Endothelial cell of umbilical vein (primary cell): ENCODE data around the gene GGTA1. TPM values are rescaled to one million over a fixed set of nuclear protein-coding genes. Genes with fewer than 3 reads are reported as not detected.

Experiments used
- BruUV-seq: library from RNA; stranded (reverse); fragments of 400-500 nt; replicated peaks from 2 replicates; lab custom pipeline; 2021; lab: Mats Ljungman, UMichigan
- CTCF ChIA-PET: fragments of 300-600, 350-600 bp; sonication (Branson Sonifier 250); formaldehyde crosslinking; loops from one replicate; lab custom pipeline; 2021; ENCODE audit warnings: antibody characterized with exemption, inconsistent platforms; lab: Charles Lee
- POLR2A ChIA-PET: fragments of 300-600, 350-600 bp; sonication (Branson Sonifier 250); formaldehyde crosslinking; loops from one replicate; lab custom pipeline; 2021; ENCODE audit warnings: antibody characterized with exemption, inconsistent platforms; lab: Charles Lee
- DNase-seq: peaks from one replicate; pipeline ENCODE4 v3.0.0-alpha.2; 2011; ENCODE audit warnings: low read depth, low spot score
- FAIRE-seq: peaks from 2 replicates; lab custom pipeline; 2011; peaks lifted over from hg19 to GRCh38; lab: Jason Lieb, UNC
- H2AFZ ChIP-seq: 2 replicates; pipeline ENCODE4 v1.6.0; 2012; ENCODE audit warnings: low read depth, low read length, control low read depth, inconsistent platforms
- H3K27ac ChIP-seq: 2 replicates; pipeline ENCODE4 v1.5.1; 2011; ENCODE audit warnings: low read depth, mild to moderate bottlenecking, control low read depth, low read length, moderate library complexity; ENCODE audit not compliant: insufficient read depth
- H3K27me3 ChIP-seq, 2 experiments: 2 replicates each; pipeline versions ENCODE4 v1.6.0 to v1.6.1; 2011; ENCODE audit warnings: low read length in 2 of 2, mixed read lengths in 1 of 2; ENCODE audit not compliant: control insufficient read depth in 2 of 2, insufficient read depth in 2 of 2
- H3K36me3 ChIP-seq, 2 experiments: 2 replicates in 1 of 2; 3 replicates in 1 of 2; pipeline ENCODE4 v1.5.1; 2011; ENCODE audit warnings: low read length in 2 of 2, mild to moderate bottlenecking in 1 of 2, moderate library complexity in 1 of 2; ENCODE audit not compliant: control insufficient read depth in 2 of 2, insufficient read depth in 2 of 2; ENCODE audit errors: extremely low read depth in 1 of 2
- H3K4me1 ChIP-seq: 3 replicates; pipeline ENCODE4 v1.5.1; 2011; ENCODE audit warnings: mild to moderate bottlenecking, low read length; ENCODE audit not compliant: control insufficient read depth, insufficient read depth; ENCODE audit errors: extremely low read depth
- H3K4me2 ChIP-seq: 2 replicates; pipeline ENCODE4 v1.6.1; 2011; ENCODE audit warnings: low read length, control low read depth, mixed read lengths; ENCODE audit not compliant: insufficient read depth
- H3K4me3 ChIP-seq, 3 experiments: fragments of 200-600 bp in 1 of 3; sonication (generic), shearing (Covaris generic) in 1 of 3; replicated peaks in 1 of 3; 2 replicates each; pipeline ENCODE4 v1.5.1; 2011 to 2016; ENCODE audit warnings: control low read depth in 3 of 3, low read length in 3 of 3, mild to moderate bottlenecking in 2 of 3, inconsistent platforms in 1 of 3, low read depth in 1 of 3, moderate library complexity in 1 of 3; ENCODE audit not compliant: insufficient read depth in 1 of 3
- H3K79me2 ChIP-seq: 2 replicates; pipeline ENCODE4 v1.6.0; 2012; ENCODE audit warnings: low read length, inconsistent platforms; ENCODE audit not compliant: control insufficient read depth, insufficient read depth
- H3K9ac ChIP-seq: replicated peaks from 2 replicates; pipeline ENCODE3; 2011; ENCODE audit warnings: low read length, control low read depth; ENCODE audit not compliant: insufficient read depth; ENCODE audit errors: extremely low read depth
- H3K9me1 ChIP-seq: replicated peaks from 3 replicates; pipeline ENCODE4 v1.6.0; 2011; ENCODE audit warnings: mild to moderate bottlenecking, low read length; ENCODE audit not compliant: control insufficient read depth, insufficient read depth; ENCODE audit errors: extremely low read depth
- H3K9me3 ChIP-seq: replicated peaks from 2 replicates; pipeline ENCODE4 v1.5.1; 2012; ENCODE audit warnings: low read length, inconsistent platforms; ENCODE audit not compliant: control insufficient read depth, insufficient read depth
- H4K20me1 ChIP-seq: replicated peaks from 2 replicates; pipeline ENCODE3; 2011; ENCODE audit warnings: mild to moderate bottlenecking, low read length; ENCODE audit not compliant: control insufficient read depth, insufficient read depth; ENCODE audit errors: extremely low read depth
- EZH2 ChIP-seq: IDR thresholded peaks from 2 replicates; pipeline ENCODE4 v1.6.1; 2012; ENCODE audit warnings: borderline replicate concordance, low read depth, mild to moderate bottlenecking, moderate library complexity, low read length, inconsistent platforms; ENCODE audit not compliant: severe bottlenecking
- FOS ChIP-seq: IDR thresholded peaks from 2 replicates; pipeline ENCODE4 v1.6.1; 2011; ENCODE audit warnings: mild to moderate bottlenecking, low read length, moderate library complexity, borderline replicate concordance; ENCODE audit not compliant: insufficient read depth
- JUN ChIP-seq: IDR thresholded peaks from 2 replicates; pipeline ENCODE4 v1.6.1; 2011; ENCODE audit warnings: borderline replicate concordance, low read depth; ENCODE audit not compliant: insufficient read length, insufficient read depth
- MYC ChIP-seq: IDR thresholded peaks from one replicate; pipeline ENCODE4 v1.6.1; 2011; ENCODE audit warnings: mild to moderate bottlenecking, low read depth, low read length
- POLR2A ChIP-seq: IDR thresholded peaks from 2 replicates; pipeline ENCODE4 v1.6.1; 2012; ENCODE audit warnings: low read depth, mild to moderate bottlenecking, control low read depth, low read length
- POLR2AphosphoS5 ChIP-seq: IDR thresholded peaks from 2 replicates; pipeline ENCODE4 v1.6.1; 2012; ENCODE audit warnings: low read depth, mild to moderate bottlenecking, control low read depth, low read length, moderate library complexity; ENCODE audit not compliant: insufficient read depth
- dilution Hi-C: fragments of 300-500 bp; cut with MboI; formaldehyde crosslinking; loops from one replicate; pipeline ENCODE4 v1.15.0; 2019; ENCODE audit warnings: low sequenced_read_pairs; ENCODE audit not compliant: extremely low pct_ligation_motif_present
- intact Hi-C: fragments of 100-400 bp; cut with micrococcal nuclease; formaldehyde crosslinking; loops from one replicate; pipeline ENCODE4 v1.10.0; 2022
- polyA plus RNA-seq, 4 experiments: library from polyadenylated mRNA; depleted of rRNA in 3 of 4; stranded (reverse) in 3 of 4; unstranded in 1 of 4; fragments of >200 nt; gene quantifications; 2 replicates each; pipeline versions ENCODE4 v1.2.1 to v1.2.3, GENCODE V29; 2011 to 2012; ENCODE audit warnings: missing spikeins in 1 of 4
- total RNA-seq: library from RNA; stranded (reverse); gene quantifications from 2 replicates; pipeline ENCODE4 v1.2.3, GENCODE V29; 2021
- TF ChIP-seq, protein P1 (sequence below), 2 donors: IDR thresholded peaks; 1 replicate in 1 of 2; 2 replicates in 1 of 2; pipeline ENCODE4 v1.5.1; 2011; ENCODE audit warnings: low read length in 2 of 2, mild to moderate bottlenecking in 2 of 2, moderate library complexity in 2 of 2, control low read depth in 1 of 2, inconsistent platforms in 1 of 2, low read depth in 1 of 2; ENCODE audit not compliant: insufficient read depth in 1 of 2; ENCODE audit errors: extremely low read depth in 1 of 2
- TF ChIP-seq, protein P2 (sequence below): IDR thresholded peaks from 2 replicates; pipeline ENCODE4 v1.6.1; 2011; ENCODE audit not compliant: insufficient read depth, insufficient read length

Gene GGTA1
- total and polyA plus RNA-seq, 2 donors (not counting 3 experiments of a cell fraction or from before 2014, with no cell fraction given), result not detected

DNA sequence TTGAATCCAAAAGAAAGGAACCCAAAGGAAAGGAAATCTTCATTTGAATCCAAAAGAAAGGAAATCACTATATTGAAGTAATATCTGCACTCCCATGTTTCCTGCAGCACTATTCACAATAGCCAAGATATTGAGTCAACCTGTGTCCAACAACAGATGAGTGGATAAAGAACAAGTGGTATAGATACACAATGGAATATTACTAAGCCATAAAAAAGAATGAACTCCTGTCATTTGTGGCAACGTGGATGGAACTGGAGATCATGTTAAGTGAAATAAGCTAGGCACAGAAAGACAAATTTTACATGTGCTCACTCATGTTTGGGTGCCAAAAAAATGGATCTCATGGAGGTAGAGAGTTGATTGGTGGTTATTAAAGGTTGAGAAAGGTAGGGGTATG, 71.7 kb downstream of the GGTA1 start:
- no TSS peak for BruUV-seq
- Histone ChIP-seq H3K4me1 (no peaks in the 10 kb centered on the region), H3K79me2 (no peaks in the 10 kb centered on the region), H2AFZ (no peak overlapping the region), H3K36me3 (no peaks in the 10 kb centered on the region), H3K4me3 (no peak overlapping the region), H3K4me2 (no peak overlapping the region), H3K9me1 (no peaks in the 10 kb centered on the region), H3K27me3 (peaks cover 3 to 32% of the 10 kb centered on the region in 2 experiments), H4K20me1 (no peaks in the 10 kb centered on the region), H3K9me3 (peaks cover 1% of the 10 kb centered on the region), H3K9ac (no peak overlapping the region), H3K27ac (no peak overlapping the region)
- intact Hi-C loops, result no loop called here
- no peak for FAIRE-seq
- DNase-seq, result no peak
- dilution Hi-C loops, result no loop called here
- POLR2A ChIA-PET, result no interaction called here
- no peak for TF ChIP-seq JUN
- TF ChIP-seq, protein P1, sequence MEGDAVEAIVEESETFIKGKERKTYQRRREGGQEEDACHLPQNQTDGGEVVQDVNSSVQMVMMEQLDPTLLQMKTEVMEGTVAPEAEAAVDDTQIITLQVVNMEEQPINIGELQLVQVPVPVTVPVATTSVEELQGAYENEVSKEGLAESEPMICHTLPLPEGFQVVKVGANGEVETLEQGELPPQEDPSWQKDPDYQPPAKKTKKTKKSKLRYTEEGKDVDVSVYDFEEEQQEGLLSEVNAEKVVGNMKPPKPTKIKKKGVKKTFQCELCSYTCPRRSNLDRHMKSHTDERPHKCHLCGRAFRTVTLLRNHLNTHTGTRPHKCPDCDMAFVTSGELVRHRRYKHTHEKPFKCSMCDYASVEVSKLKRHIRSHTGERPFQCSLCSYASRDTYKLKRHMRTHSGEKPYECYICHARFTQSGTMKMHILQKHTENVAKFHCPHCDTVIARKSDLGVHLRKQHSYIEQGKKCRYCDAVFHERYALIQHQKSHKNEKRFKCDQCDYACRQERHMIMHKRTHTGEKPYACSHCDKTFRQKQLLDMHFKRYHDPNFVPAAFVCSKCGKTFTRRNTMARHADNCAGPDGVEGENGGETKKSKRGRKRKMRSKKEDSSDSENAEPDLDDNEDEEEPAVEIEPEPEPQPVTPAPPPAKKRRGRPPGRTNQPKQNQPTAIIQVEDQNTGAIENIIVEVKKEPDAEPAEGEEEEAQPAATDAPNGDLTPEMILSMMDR (IDR thresholded peaks at IDR 0.05; ENCODE audit: extremely low read depth in 1 of 2, insufficient read depth in 1 of 2, low read depth in 1 of 2, low read length in 2 of 2), result no peak
- TF ChIP-seq MYC, result no peak
- TF ChIP-seq FOS, result no peak
- TF ChIP-seq, protein P2, sequence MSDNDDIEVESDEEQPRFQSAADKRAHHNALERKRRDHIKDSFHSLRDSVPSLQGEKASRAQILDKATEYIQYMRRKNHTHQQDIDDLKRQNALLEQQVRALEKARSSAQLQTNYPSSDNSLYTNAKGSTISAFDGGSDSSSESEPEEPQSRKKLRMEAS, result no peak
- TF ChIP-seq POLR2AphosphoS5, result no peak
- no peak for TF ChIP-seq POLR2A
- TF ChIP-seq EZH2, result no peak
- CTCF ChIA-PET, result interaction anchor here (1.2 kb wide), 1 partner anchor 108 kb away, joined by 3 read pairs; no protein-coding TSS in a partner anchor
